Stimulated activated CD4-positive, alpha-beta T cell treated with anti-CD3 and anti-CD28 coated beads, Interleukin-4, amount 100 ng/mL, for 48 hours (primary cell): Measurements from ENCODE around the gene TEAD3.
A peak's percentile ranks its signal among the peaks of the same experiment; 100 is the strongest.
"Not testable (repeated sequence)": the region's sequence is repeated elsewhere in the genome, so short reads cannot be mapped to it uniquely, and the experiment has no call there.

Experiments used
- DNase-seq, 2 donors: peaks; one replicate each; pipeline ENCODE4 v3.0.0-alpha.2; 2020; ENCODE audit warnings: low read depth in 2 of 2

Gene TEAD3

GRCh38 chr6:35496841-35497570 is at the start of gene TEAD3:
Gene TEAD3 (minus strand): TSS chr6:35497079.
- DNase-seq: peak in 1 of 2 donors; percentile 34

GRCh38 chr6:35544769-35545361 is 48.0 kb upstream of the TEAD3 start:
- no peak for DNase-seq

- DNase-seq: no peak
These were observed 46.7 kb upstream of the TEAD3 start for GRCh38 chr6:35543459-35544193.

- no peak for DNase-seq
These were observed 45.0 kb upstream of the TEAD3 start for GRCh38 chr6:35541836-35542235.

GRCh38 chr6:35539223-35539622 is 42.3 kb upstream of the TEAD3 start:
- DNase-seq: no peak

GRCh38 chr6:35535847-35536246 is 39.0 kb upstream of the TEAD3 start:
- not testable (repeated sequence) for DNase-seq

- DNase-seq: no peak
These were observed 37.7 kb upstream of the TEAD3 start for GRCh38 chr6:35534407-35535170.

- no peak for DNase-seq
These were observed 37.1 kb upstream of the TEAD3 start for GRCh38 chr6:35533981-35534380.

- DNase-seq: no peak
These were observed 35.2 kb upstream of the TEAD3 start for GRCh38 chr6:35532126-35532525.

- no peak for DNase-seq
These were observed 27.6 kb upstream of the TEAD3 start for GRCh38 chr6:35524380-35525020.

- peak; percentile 69 to 78 for DNase-seq
These were observed 26.1 kb upstream of the TEAD3 start for GRCh38 chr6:35522660-35523658.

- no peak for DNase-seq
These were observed 25.3 kb upstream of the TEAD3 start for GRCh38 chr6:35522151-35522550.

- no peak for DNase-seq
These were observed 24.4 kb upstream of the TEAD3 start for GRCh38 chr6:35521235-35521634.

- DNase-seq: no peak
These were observed 22.6 kb upstream of the TEAD3 start for GRCh38 chr6:35519313-35520015.

GRCh38 chr6:35518566-35519312 is 21.9 kb upstream of the TEAD3 start:
- no peak for DNase-seq

- not testable (repeated sequence) for DNase-seq
These were observed 21.1 kb upstream of the TEAD3 start for GRCh38 chr6:35517978-35518377.

GRCh38 chr6:35516712-35517111 is 19.8 kb upstream of the TEAD3 start:
- DNase-seq: no peak

- DNase-seq: not testable (repeated sequence)
These were observed 19.1 kb upstream of the TEAD3 start for GRCh38 chr6:35515939-35516338.

GRCh38 chr6:35514587-35514986 is 17.7 kb upstream of the TEAD3 start:
- no peak for DNase-seq
